Measurements from ENCODE around the gene FFAR4. TPM values are rescaled to one million over a fixed set of nuclear protein-coding genes. Genes with fewer than 3 reads are reported as not detected.

The FFAR4 gene
- total RNA-seq, 1 experiment from 2014 or later, result 0.92 TPM

- intact Hi-C loops (cut with micrococcal nuclease; ENCODE audit: unreplicated experiment), result no loop called here
- Histone ChIP-seq H3K4me1 (ENCODE audit: control insufficient read depth, insufficient read depth, low read length) (no peaks in the 10 kb centered on the region), H3K27ac (ENCODE audit: low read length) (no peak overlapping the region), H3K36me3 (ENCODE audit: control insufficient read depth, insufficient read depth, low read length) (no peaks in the 10 kb centered on the region), H3K4me3 (ENCODE audit: low read depth in 2 of 2, low read length in 2 of 2) (no peak overlapping the region), H3K27me3 (ENCODE audit: control insufficient read depth, insufficient read depth, low read length) (no peaks in the 10 kb centered on the region), H3K9me3 (ENCODE audit: control insufficient read depth, insufficient read depth, low read depth, low read length) (no peaks in the 10 kb centered on the region)
- no TSS peak for BruUV-seq (replicated peaks)
- in situ Hi-C loops (cut with HindIII; ENCODE audit: low pct_unique_long_range_greater_than_20kb, low sequenced_read_pairs), result no loop called here
- TF ChIP-seq CTCF (IDR thresholded peaks at IDR 0.05), result no peak
- no peak for TF ChIP-seq POLR2AphosphoS5 (IDR thresholded peaks at IDR 0.05; ENCODE audit: low read depth, low read length)
- no peak for TF ChIP-seq SIN3A (IDR thresholded peaks at IDR 0.05; ENCODE audit: borderline replicate concordance, insufficient read depth, low read depth, low read length)
- no peak for TF ChIP-seq REST (IDR thresholded peaks at IDR 0.05; ENCODE audit: insufficient read depth in 1 of 2, low read depth in 2 of 2, low read length in 1 of 2)
- TF ChIP-seq TCF7L2 (IDR thresholded peaks at IDR 0.05; ENCODE audit: low read depth, low read length), result no peak
- ChIA-PET POLR2A (no interaction called here), CTCF (no interaction called here)
- ATAC-seq (no peak), DNase-seq (ENCODE audit: low read depth, low spot score) (no peak)
Measured at GRCh38 chr10:93594518-93594917, 28.1 kb downstream of the FFAR4 start.

GRCh38 chr10:93595378-93596161 is 29.1 kb downstream of the FFAR4 start:
- Histone ChIP-seq H3K4me3 (ENCODE audit: low read depth in 2 of 2, low read length in 2 of 2) (no peak overlapping the region), H3K36me3 (ENCODE audit: control insufficient read depth, insufficient read depth, low read length) (no peaks in the 10 kb centered on the region), H3K9me3 (ENCODE audit: control insufficient read depth, insufficient read depth, low read depth, low read length) (no peaks in the 10 kb centered on the region), H3K4me1 (ENCODE audit: control insufficient read depth, insufficient read depth, low read length) (no peaks in the 10 kb centered on the region), H3K27me3 (ENCODE audit: control insufficient read depth, insufficient read depth, low read length) (no peaks in the 10 kb centered on the region), H3K27ac (ENCODE audit: low read length) (no peak overlapping the region)
- in situ Hi-C loops (cut with HindIII; ENCODE audit: low pct_unique_long_range_greater_than_20kb, low sequenced_read_pairs), result no loop called here
- no TSS peak for BruUV-seq (replicated peaks)
- no peak for TF ChIP-seq REST (IDR thresholded peaks at IDR 0.05; ENCODE audit: insufficient read depth in 1 of 2, low read depth in 2 of 2, low read length in 1 of 2)
- TF ChIP-seq POLR2AphosphoS5 (IDR thresholded peaks at IDR 0.05; ENCODE audit: low read depth, low read length), result no peak
- CTCF ChIA-PET, result interaction anchor here (0.6 kb wide), 2 partner anchors 84 to 560 kb away, joined by 3 to 6 read pairs; no protein-coding TSS in a partner anchor
- DNase-seq (ENCODE audit: low read depth, low spot score), result no peak
- ATAC-seq, result no peak
- POLR2A ChIA-PET, result interaction anchor here (0.6 kb wide), 1 partner anchor 19 kb away, joined by 7 read pairs; no protein-coding TSS in a partner anchor
- intact Hi-C loops (cut with micrococcal nuclease; ENCODE audit: unreplicated experiment), result no loop called here

Data from Panc1 (cell line).